ENCODE data around the gene CXXC5.

GRCh38 chr5:139637438-139638089 is 10.6 kb upstream of the CXXC5 start:
- no peak for TF ChIP-seq CTCF (IDR thresholded peaks at IDR 0.05)
- no peak for TF ChIP-seq ZFX (IDR thresholded peaks at IDR 0.05; ENCODE audit: borderline replicate concordance)
